CD4-positive, alpha-beta T cell treated with Interleukin-17A for 4 hours (primary cell): ENCODE results near the gene KLHL6.

Source experiments
- DNase-seq: peaks from one replicate; pipeline ENCODE4 v3.0.0-alpha.2; 2020; ENCODE audit warnings: mixed read lengths

KLHL6 gene

DNA sequence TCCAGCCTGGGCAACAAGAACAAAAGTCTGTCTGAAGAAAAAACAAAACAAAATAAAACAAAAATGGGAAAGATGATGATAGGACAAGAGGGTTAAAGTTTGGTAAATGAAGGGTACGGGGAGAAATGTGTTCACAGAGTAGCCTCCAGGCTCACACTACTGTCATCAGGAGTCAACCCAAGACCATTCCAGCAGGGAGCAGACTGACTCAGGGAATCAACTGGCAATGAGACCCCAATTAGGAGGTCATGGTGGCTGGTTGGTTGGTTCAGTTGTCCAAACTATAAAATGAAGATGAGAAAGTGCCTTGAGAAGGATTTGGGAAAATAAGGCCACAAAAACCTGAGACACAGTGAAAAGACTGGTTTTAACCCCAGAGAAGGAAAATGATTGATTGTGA, 51.8 kb downstream of the KLHL6 start:
- no peak for DNase-seq

DNA sequence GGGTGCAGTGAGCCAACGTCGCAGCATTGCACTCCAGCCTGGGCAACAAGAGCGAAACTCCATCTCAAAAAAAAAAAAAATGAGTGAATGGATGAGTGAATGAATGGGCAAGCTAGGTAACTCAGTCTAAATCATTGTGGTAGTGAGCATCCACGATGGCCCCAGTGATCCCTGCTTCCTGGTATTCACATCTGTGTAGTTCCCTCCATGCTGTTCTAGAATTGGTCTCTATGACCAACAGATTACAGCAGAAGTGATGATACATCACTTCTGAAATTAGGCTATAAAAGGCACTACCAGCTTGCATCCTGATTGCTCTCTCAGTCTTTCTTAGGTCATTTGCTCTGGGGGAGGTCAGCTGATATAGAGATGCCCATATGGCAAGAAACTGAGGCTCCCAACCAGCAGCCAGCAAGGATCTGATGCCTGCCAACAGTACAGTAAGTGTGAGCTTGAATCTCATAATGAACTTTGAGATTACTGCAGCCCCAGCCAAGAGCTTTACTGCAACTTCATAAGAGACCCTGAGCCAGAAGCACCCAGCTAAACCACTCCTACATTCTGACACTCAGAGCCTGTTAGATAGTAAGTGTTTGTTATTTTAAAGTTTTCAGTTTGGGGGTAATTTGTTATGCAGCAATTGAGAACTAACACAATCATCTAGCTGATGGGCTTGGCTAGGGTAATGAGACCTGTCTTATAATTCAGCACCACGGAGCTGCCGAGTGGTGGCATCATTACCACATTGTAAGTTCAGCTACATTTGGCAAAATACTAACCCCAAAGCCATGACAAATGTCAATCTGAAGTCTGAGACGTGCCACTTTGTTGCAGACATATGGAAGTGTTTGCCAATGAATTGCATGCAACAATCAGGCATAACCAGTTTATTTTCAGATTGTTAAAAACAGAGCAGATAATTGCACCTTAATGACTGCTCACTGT, 53.0 kb downstream of the KLHL6 start:
- DNase-seq: no peak

DNA sequence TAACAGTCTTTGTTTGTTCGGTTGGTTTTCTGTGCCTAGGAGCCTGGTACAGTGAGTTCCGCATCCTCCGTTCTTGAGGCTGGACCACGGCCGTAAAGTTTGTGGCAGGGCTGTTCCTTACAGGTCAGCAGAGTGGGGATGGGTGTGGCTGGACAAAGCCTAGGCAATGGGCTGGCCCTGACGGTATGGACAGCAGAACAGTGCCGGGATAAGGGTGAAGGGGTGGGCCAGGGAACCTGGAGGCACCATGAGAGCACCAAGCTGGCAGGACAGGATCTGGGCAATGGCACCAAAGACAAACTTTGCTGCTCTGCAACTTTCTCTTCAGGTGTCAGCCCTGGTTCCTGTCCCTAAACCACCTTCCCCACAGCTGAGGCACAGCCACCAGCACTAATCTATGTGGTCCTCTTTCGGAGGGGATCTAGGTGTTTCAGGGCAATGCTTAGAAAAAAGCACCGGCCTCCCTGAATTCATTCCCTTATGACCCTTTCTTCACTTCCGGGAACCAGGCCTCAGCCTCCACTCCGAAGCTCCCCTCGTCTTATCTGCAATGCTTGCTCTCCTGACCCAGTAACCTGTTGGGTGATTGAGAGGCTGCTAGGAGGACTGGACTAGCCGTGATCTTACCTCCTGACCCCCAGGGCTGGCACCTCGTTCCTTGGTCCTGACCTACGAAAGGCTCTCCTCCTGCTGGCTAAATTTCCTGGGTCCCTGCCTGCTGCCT, 54.4 kb downstream of the KLHL6 start:
- no peak for DNase-seq

DNA sequence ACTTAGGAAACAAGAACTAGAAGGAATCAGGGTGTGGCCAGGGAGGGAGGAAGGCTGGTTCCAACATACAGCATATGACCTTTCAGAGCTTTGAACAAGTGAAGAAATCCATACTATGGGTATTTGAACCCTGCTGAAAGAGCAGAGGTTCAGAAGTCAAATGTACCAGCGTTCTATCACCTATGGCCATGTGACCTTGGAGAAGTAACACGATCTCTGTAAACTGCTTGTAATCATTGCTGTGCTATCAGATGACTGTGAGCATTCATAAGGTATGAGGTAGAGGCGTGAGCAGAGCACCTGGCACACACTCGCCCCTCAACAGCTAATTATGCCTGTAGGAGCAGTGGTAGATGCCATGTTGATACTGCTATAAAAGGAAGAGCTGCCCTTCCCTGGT, 55.2 kb downstream of the KLHL6 start:
- no peak for DNase-seq

DNA sequence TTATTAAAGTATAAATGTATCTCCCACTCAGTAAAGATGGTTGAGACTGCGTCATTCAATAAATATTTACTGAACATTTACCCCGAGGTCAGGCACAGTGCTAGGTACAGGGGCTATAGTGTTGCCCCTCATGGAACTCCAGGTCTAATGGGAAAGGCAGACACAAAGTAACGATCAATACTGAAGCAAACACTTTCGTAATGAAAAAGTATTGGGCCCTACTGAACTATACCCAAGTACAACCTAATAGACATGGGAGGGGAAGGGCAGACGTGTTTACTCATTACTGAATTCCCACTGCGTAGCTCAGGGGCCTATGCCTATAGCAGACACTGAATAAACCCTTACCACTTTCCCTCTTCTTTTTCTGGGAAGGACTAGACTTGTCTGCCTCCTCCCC, 56.9 kb downstream of the KLHL6 start:
- no peak for DNase-seq

DNA sequence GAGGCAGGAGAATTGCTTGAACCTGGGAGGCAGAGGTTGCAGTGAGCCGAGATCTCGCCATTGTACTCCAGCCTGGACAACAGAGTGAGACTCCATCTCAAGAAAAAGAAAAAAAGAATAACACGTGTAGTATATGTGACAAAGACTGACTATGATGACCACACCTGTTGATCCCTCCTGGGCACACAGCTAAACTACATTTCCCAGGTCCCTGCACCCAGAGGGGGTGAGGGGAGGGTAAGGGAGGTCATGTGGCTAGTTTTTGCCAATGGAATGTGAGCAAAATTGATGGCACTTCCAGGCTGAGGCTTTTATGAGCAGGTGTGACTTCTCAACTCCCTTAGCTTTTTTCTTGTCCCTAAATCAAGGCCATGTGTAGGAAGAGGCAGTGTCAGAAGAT, 58.2 kb downstream of the KLHL6 start:
- no peak for DNase-seq

DNA sequence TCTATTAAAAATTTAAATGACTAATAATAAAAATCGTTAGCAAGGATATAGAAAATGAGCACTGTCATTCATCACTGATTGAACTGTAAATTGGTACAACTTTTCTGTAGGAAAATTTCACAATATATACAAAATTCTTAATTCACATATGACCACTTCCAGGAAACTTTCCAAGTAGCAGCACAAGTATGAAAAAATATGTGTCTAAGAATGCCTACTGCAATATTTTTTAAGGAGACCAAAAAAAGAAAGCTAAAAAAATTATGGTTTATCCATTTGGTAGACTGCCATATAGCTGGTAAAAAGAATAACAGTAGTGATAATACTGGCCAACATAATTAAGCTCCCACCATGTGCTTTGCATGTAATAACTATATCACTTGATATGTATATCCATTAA, 59.2 kb downstream of the KLHL6 start:
- no peak for DNase-seq

DNA sequence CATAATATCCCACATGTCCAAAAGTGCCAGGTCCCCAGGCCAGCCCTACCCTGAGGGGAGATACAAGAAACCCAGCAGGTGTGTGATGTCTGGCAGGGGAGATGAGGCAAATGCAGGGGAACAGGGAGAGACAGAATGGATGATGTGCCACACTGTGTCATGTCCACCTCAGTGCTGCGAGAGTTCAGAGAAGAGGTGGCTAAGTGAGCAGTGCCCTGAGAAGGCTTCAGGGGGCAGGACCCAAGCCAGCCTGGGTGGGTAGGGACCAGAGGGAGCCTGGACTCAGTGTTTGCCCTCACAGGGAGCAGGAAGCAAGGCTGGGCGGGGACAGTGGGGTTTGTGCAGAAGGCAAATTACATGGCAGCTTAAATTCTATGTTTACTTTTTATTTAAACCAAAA, 61.2 kb downstream of the KLHL6 start:
- DNase-seq: no peak

DNA sequence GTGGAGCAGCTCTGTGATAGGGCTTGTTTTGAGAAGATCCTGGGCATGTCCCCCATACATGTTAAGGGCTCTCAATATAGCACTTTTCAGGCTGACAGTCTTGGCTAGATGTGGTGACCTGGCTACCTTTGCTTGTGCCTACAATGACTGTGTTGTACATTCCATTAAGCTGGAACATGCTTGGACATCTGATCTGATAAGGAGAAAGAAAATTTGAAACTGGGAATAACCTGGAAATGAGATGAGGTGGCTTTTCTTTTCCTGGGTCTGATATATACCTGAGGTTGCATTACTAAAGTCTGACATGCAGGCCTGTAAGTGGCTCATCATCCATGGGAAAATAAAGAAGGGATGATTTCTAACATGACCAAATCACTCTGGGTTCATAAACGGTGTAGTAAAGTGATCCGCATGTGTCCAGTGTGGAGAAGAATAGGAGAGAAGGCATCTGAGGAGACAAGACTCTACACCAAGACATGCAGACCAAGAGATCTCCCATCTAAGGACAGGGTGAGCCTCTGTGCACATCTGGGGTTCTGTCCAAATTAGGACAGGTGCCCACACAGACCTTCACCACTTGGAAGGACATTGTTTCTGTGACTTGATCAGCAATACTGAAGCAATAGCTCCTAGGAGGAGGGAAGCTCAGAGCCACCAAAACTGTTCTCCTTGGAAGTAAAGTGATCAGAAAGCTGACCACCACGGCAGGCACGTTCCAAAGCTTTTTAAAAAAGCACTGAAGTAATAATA, 62.0 kb downstream of the KLHL6 start:
- DNase-seq: no peak

DNA sequence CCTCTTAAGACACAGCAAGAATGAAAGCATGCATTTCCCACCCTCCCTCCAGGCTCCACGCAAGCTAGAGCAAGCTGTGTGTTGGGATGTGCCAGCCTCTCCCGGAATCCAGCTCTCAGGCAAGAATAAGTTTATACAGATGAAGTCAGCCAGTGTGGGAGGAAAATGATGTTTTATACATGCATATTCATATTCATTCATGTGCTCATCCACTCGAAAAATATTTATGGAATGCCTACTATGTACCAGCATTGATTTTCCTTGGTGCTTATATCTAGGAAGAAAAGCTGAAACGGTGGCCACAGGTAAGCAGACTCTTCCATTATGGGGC, 62.7 kb downstream of the KLHL6 start:
- no peak for DNase-seq

DNA sequence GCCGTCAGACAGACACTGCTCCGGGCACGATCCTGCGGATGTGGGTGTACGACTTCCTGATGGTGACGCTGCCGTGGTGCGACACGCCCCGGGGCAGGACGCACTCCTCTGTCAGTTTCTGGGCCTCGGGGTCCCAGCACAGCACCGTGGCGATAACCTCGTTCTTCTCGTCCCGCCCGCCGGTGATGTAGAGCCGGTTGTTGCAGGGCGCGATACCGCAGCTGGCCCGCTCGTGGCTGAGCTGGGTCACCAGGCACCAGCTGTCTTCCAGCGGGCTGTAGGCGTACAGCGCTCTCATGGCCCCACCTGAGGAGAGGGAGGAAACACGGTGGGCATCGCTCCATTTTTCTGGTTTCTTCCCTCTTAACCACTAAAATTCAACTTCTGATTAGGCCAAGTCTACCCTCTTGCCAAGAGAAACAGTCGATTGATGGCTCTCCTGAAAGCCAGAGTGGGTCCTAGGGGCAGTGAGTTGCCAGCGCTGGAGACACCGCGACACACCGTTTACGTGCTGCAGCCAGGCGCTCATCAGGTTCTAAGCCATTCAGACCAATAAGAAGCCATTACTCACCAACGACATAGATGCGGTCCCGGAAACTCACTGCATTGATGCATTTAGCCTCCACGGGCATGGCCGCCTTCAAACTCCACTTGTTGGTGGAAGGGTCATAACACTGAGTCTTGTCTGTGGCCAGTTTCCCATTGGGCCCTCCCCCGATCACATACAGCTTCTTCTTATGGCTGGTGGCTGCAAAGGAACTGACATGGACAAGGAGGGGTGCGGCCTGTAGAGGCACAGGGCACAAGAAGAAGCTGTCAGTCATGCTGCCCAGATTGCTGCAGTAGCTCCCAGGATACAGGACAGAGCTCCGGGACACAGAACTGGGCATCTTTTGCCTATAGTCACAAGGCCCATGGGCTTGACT, 63.3 kb downstream of the KLHL6 start:
- no peak for DNase-seq

DNA sequence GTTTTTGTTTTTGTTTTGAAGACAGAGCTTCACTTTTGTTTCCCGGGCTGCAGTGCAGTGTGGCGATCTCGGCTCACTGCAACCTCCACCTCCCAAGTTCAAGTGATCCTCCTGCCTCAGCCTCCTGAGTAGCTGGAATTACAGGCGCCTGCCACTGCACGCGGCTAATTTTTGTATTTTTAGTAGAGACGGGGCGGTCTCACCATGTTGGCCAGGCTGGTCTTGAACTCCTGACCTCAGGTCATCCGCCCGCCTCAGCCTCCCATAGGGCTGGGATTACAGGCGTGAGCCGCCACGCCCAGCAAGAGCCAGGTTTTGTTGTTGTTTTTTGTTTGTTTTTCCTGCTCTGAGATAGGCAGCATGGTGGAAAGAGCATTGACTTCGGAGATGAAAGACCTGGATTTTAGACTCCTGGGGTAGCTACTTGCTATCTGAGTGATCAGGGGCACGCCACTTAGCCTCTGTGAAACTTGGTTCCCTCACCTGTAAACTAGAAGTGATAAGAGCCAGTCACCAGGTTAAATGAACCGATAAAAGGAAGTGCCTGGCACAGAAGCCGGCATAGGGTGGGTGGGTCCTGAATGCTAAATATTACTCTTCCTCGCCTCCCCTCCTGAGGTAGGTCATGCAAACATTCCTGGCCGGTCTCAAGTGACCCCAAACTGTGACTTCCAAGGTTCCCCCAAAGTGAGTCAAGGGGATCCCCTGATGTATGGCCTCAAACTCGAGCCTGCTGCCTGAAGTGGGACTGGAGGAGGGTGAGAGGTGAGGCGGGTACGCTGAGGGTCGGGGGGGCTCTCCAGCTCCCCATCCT, 64.2 kb downstream of the KLHL6 start:
- no peak for DNase-seq

DNA sequence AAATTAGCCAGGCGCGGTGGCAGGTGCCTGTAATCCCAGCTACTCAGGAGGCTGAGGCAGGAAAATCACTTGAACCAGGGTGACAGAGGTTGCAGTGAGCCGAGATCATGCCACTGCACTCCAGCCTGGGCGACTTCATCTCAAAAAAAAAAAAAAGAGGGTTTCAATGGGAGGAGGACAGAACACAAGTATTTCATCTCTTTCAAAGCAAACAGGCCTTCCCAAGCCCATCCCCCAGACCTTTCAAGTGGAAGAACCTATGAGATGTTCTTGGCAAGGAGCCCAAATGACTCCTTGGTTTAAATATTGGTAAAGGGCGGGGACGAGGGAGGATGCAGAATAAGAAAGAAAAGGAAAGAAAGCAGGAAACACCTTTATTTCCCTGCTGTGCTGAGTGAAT, 64.9 kb downstream of the KLHL6 start:
- DNase-seq: peak; percentile 32

DNA sequence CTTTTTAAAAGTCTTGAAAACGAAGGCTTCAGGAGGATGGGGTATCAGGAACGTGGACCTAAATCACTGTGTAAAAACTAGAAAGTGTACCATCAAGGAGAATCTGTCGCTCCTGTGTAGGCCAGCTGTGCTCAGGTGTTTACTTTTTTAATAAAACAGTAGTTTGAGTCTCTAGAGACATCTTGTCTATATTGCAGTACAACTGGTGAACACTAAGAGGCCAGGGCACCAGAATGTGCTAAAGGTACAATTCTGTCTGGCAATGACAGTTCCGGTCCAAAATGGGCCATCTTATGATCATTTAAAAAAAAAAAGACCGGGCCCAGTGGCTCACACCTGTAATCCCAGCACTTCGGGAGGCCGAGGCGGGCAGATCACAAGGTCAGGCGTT, 65.3 kb downstream of the KLHL6 start:
- DNase-seq: no peak

DNA sequence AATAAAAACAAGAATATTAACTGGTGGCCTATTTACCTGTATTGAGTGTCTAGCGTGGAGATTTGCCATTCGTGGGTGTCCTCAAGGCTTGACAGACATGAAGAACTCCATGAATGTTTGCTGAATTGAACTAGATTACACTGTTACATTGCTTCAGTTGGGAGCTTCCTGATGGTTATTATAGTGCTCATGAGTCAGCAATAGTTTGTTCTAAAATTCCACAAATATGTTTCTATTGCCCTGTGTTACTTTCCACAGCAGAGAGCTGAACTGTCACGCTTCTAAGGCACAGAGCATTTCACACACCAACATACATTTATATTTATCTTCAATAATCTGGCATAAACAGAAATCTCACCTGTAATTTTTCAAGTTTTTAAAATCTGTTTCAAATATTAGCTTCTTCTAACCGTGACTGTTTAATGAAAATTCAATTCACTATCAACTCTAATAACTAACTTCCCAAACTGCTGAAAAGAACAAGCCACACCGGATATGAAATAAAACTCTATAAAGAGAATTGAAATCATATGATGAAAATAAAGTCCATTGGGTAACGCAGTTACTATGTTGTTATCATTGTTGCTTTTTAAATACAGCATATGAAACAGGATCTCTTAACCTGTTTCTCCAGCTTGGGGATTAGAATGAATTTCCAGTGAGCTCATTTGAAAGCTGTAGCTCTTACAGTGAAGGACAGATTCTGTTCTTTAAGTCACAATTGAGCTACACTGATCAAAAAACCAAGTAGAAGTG, 65.9 kb downstream of the KLHL6 start:
- no peak for DNase-seq

DNA sequence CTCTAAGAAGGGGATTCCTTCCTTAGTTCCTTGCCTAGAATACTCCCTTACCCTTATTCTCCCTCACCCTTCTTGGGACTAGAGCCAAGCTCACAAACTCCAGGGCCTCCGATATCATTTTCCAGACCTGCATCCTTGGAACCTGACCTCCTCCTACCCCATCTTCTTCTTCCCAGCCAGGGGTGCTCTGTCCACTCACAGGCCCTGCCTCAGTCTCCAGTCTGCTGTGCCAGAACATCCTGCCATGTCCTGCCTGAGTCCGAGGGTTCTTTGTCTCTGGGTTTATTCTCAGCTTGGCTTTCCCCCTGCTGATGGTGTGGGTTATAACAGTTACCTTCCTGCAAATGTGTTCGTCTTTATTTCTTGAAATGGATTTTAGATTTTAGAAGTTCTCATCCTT, 67.2 kb downstream of the KLHL6 start:
- DNase-seq: no peak

DNA sequence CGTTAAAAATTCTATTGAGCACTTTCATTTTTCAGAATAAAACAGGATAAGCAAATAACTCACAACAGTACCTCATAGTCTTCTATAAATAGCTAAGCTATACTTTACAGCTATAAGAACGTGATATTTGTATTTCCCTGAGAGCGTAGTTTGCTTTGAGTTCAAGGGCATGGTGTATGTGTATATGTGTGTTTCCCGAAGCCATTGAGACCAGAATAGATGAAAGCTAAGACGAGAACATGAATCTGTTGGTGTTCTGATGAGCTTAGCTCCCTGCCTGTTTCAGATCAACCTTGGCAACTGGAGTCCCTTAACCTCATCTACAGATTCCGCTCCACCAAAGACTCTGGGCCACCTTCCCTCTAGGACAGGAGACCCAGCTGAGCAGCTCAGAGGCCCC, 67.6 kb downstream of the KLHL6 start:
- no peak for DNase-seq

DNA sequence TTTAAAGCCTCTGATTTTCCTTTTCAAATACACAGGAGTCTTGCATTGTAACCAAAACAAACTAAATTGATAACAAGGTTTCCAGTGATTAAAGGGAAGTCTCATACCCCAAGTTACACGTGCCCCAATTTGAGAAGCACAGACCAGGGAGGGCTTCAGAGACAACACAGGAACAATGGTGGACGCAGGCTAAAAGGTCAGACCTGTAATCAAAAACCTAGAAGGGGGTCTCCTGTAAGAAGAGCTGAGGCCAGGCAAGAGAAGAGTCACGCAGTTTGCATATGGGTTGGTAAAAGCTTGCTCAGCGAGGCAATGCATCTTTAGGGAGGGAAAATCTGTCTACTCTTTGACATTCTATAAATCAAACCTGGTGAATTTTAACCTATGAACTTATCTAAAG, 68.5 kb downstream of the KLHL6 start:
- no peak for DNase-seq

DNA sequence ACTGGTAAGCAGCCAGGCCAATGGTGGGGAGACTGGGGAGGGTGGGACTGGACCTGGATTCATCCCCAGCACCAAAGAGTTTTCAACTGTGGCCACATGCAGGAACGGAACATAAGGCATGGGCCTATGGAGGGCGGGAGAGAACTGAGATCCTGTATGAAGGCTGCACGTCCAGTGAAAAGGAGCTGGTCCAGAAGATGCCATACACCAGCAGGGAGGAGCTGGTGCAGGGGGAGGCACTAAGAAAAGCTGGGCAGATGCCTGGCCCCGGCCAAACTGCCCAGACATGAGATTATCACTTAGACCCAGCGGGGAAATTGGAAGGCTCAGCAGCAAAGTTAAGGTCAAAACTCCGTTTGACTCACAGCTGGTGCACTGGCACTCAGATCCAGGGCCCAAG, 69.0 kb downstream of the KLHL6 start:
- DNase-seq: no peak

DNA sequence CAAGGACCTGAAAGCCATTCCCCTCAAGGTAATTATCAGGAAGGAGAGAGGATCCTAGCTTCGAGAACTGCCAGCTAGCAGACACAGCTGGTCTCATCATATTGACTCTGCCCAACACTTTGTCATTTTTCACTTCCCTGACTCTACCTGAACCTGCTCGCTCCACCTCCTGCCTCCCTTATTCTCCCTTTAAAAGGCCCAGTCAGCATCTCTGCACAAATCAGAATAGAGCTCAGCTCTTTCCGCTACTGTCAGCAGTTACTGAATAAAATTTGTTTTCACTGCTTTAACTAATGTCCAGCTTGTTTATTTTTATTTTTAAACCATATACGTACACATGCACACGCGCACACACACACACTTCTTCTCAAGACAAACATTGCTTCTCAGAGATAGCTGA, 69.9 kb downstream of the KLHL6 start:
- DNase-seq: no peak

DNA sequence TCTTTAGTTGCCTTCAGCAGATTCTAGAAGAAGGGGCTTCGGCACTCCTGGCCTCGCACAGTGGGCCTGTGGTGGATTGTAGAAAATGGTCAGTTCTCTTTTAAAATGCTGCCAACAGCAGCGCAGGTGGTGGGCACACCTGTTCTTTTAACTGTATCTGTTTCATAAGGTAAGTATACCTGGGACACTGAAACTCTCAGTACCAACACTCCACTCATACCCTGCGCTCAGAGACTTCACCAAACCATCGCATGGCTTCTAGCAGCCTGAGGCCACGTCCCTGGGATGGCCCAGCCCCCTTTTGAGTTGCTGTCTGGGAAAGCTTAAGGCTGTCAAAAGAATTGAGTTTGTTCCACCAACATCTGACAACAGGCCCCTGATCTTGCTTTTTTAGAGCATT, 70.4 kb downstream of the KLHL6 start:
- no peak for DNase-seq
